Thoracic aorta (tissue), 2 donors: ENCODE measurements around the gene NXPH1. TPM values are rescaled to one million over a fixed set of nuclear protein-coding genes. Genes with fewer than 3 reads are reported as not detected.
"Not testable (repeated sequence)": the region's sequence is repeated elsewhere in the genome, so short reads cannot be mapped to it uniquely, and the experiment has no call there.

Source experiments
- ATAC-seq: fragments of 150-250 bp; one replicate; pipeline ENCODE4 v1.8.0; 2017; ENCODE audit warnings: low read depth; ENCODE audit not compliant: insufficient number of reproducible peaks, low FRiP score
- DNase-seq: peaks from one replicate; pipeline ENCODE4 v3.0.0-alpha.2; 2020; ENCODE audit warnings: low spot score
- H3K27ac ChIP-seq, 2 donors: fragments of 200-600 bp; sonication (generic); 1 replicate in 1 of 2; 2 replicates in 1 of 2; pipeline ENCODE4 v1.5.1; 2016; ENCODE audit warnings: mild to moderate bottlenecking in 2 of 2, moderate library complexity in 2 of 2
- H3K27me3 ChIP-seq: fragments of 200-600 bp; sonication (generic); replicated peaks from 2 replicates; pipeline ENCODE4 v1.6.0; 2016; ENCODE audit warnings: mild to moderate bottlenecking; ENCODE audit not compliant: insufficient read depth
- H3K36me3 ChIP-seq: fragments of 200-600 bp; sonication (generic); one replicate; pipeline ENCODE4 v1.5.1; 2016
- H3K4me1 ChIP-seq, 2 donors: fragments of 200-600 bp; sonication (generic); 1 replicate in 1 of 2; 2 replicates in 1 of 2; pipeline versions ENCODE4 v1.5.1 to v1.6.0; 2016; ENCODE audit warnings: low read depth in 2 of 2, mild to moderate bottlenecking in 1 of 2; ENCODE audit not compliant: control insufficient read depth in 1 of 2
- H3K4me3 ChIP-seq: fragments of 200-600 bp; sonication (generic); 2 replicates; pipeline ENCODE4 v1.5.1; 2016; ENCODE audit warnings: mild to moderate bottlenecking
- H3K9me3 ChIP-seq: fragments of 200-600 bp; sonication (generic); 2 replicates; pipeline ENCODE4 v1.5.1; 2016
- CTCF ChIP-seq: fragments of 200-600 bp; sonication (generic); IDR thresholded peaks from one replicate; pipeline ENCODE4 v1.5.1; 2019; ENCODE audit warnings: antibody characterized with exemption
- total RNA-seq, 2 donors: library from RNA; depleted of rRNA; stranded (reverse); fragments of >200 nt; gene quantifications; one replicate each; pipeline versions ENCODE4 v1.1.0 to v1.2.3, GENCODE V29; 2016

Gene NXPH1
- total RNA-seq, 2 donors from 2014 or later = not detected

GRCh38 chr7:8702807-8703206, 269.4 kb downstream of the NXPH1 start:
- H3K27ac ChIP-seq = no peak overlapping the region
- no peaks in the 10 kb centered on the region for H3K36me3 ChIP-seq
- no peak for DNase-seq
- H3K9me3 ChIP-seq = no peaks in the 10 kb centered on the region
- ATAC-seq = no peak
- H3K4me3 ChIP-seq = no peak overlapping the region
- H3K4me1 ChIP-seq = no peaks in the 10 kb centered on the region
- H3K27me3 ChIP-seq = no peaks in the 10 kb centered on the region
- TF ChIP-seq CTCF = no peak

GRCh38 chr7:8710124-8710523, 276.7 kb downstream of the NXPH1 start:
- Histone ChIP-seq H3K4me3 (no peak overlapping the region), H3K27me3 (no peaks in the 10 kb centered on the region), H3K36me3 (no peaks in the 10 kb centered on the region), H3K4me1 (no peaks in the 10 kb centered on the region), H3K9me3 (no peaks in the 10 kb centered on the region), H3K27ac (no peak overlapping the region)
- no peak for DNase-seq
- ATAC-seq = no peak
- no peak for TF ChIP-seq CTCF

- no peaks in the 10 kb centered on the region for H3K27me3 ChIP-seq
- H3K9me3 ChIP-seq = no peaks in the 10 kb centered on the region
- no peak for TF ChIP-seq CTCF
- H3K4me3 ChIP-seq = no peak overlapping the region
- no peaks in the 10 kb centered on the region for H3K36me3 ChIP-seq
- no peak for ATAC-seq
- H3K4me1 ChIP-seq = no peaks in the 10 kb centered on the region
- no peak overlapping the region for H3K27ac ChIP-seq
- no peak for DNase-seq
Measured at GRCh38 chr7:8714791-8715190, 281.4 kb downstream of the NXPH1 start.

GRCh38 chr7:8719102-8719501, 285.7 kb downstream of the NXPH1 start:
- Histone ChIP-seq H3K36me3 (no peaks in the 10 kb centered on the region), H3K4me3 (no peak overlapping the region), H3K27me3 (no peaks in the 10 kb centered on the region), H3K4me1 (no peaks in the 10 kb centered on the region), H3K9me3 (no peaks in the 10 kb centered on the region), H3K27ac (no peak overlapping the region)
- DNase-seq (no peak), ATAC-seq (no peak)
- no peak for TF ChIP-seq CTCF

- H3K4me3 ChIP-seq = no peak overlapping the region
- no peaks in the 10 kb centered on the region for H3K27me3 ChIP-seq
- H3K4me1 ChIP-seq = no peaks in the 10 kb centered on the region
- no peak for TF ChIP-seq CTCF
- ATAC-seq (no peak), DNase-seq (no peak)
- no peak overlapping the region for H3K27ac ChIP-seq
- no peaks in the 10 kb centered on the region for H3K36me3 ChIP-seq
- H3K9me3 ChIP-seq = no peaks in the 10 kb centered on the region
Measured at GRCh38 chr7:8724080-8724718, 290.8 kb downstream of the NXPH1 start.

- H3K36me3 ChIP-seq, H3K27ac ChIP-seq, DNase-seq, H3K4me1 ChIP-seq, H3K9me3 ChIP-seq, ATAC-seq, H3K27me3 ChIP-seq, H3K4me3 ChIP-seq: not testable (repeated sequence)
Measured at GRCh38 chr7:8731756-8732155, 298.3 kb downstream of the NXPH1 start.
